GM18508 (cell line): Measurements from ENCODE around the gene CNGA4.
"Not testable (repeated sequence)": the region's sequence is repeated elsewhere in the genome, so short reads cannot be mapped to it uniquely, and the experiment has no call there.

Experiments
- ATAC-seq: cut with Tn5 transposase; IDR thresholded peaks from one replicate; pipeline ENCODE4 v1.9.1; 2021; ENCODE audit warnings: moderate number of reproducible peaks; ENCODE audit not compliant: insufficient read depth, unreplicated experiment

The CNGA4 gene

DNA sequence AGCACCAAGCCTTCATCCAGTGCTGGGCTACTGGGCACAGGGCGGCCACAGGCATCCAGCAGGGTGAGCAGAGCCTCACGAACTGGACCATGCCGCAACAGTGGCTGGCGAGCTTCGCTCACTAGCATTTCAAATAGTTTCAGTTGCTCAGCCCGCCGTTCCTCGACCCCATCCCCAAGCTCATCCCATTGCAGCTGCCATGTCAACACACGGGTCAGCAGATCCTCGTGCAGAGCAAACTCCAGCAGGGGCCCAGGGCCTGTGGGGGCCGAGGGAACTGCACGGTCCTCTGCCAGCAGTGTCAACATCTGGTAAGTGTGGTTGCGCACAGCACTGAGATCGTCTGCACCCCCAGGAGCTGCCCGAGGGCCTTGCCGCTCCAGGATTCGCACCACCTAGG, 15.0 kb upstream of the CNGA4 start:
- ATAC-seq: no peak

DNA sequence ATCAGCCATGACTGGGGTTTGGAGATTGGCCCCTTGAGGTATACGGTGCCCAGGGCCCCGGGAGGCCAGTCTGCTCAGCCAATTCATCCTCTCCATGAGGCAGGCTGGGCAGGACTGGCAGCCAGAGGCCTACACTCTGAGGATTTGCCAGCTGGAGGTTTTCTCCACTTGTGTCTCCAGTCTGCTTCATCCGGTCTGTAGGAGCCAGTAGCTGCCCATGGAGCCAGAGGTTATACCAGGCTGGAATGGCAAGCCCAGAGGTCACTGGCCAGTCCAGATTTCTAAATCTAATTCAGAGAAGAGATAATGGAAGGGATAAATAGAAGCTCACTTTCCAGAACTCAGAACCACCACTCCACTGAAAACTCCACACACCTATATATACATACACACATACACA, 14.5 kb upstream of the CNGA4 start:
- ATAC-seq: no peak

GRCh38 chr11:6225024-6225423, 13.9 kb upstream of the CNGA4 start:
- no peak for ATAC-seq

DNA sequence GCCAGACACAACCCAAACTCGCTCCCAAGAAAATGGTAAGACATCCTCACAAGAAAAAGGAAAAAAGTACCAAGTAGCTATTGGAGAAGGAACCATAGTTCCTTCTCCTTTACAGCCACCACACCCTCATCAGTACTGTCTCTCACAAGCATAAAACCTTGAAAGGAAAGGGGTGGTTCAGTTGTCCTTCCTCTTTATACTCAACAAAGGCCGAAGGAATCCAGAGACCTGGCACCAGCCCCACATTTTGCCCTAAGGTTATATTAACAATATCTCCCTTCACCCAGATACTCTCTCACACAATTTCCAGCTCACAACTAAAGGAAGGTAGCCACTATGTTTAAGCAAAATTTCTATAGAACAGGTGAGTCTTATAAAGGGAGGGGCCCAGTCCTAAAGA, 13.0 kb upstream of the CNGA4 start:
- ATAC-seq: no peak

GRCh38 chr11:6228520-6228919, 10.4 kb upstream of the CNGA4 start:
- no peak for ATAC-seq

DNA sequence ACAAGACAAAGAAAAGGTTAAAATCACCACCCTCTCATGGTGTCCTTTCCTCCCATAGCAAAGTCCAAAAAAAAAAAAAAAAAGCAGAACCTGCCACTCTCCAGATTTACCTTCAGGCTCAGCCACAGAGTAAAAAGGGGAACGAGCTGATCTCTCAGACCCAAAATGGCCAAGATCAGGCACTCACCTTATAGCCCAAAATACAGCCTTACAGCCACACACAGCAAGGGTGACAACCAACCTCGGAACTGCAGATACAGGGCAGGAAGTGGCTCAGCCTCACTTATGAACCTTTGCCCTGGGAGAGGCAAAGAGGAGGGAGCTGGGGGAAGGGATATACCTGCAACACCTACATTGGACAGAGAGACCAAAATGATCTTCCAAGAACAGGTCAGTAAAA, 9.0 kb upstream of the CNGA4 start:
- ATAC-seq: no peak

GRCh38 chr11:6232899-6233298, 6.0 kb upstream of the CNGA4 start:
- no peak for ATAC-seq

GRCh38 chr11:6233984-6234386, 4.9 kb upstream of the CNGA4 start:
- no peak for ATAC-seq

DNA sequence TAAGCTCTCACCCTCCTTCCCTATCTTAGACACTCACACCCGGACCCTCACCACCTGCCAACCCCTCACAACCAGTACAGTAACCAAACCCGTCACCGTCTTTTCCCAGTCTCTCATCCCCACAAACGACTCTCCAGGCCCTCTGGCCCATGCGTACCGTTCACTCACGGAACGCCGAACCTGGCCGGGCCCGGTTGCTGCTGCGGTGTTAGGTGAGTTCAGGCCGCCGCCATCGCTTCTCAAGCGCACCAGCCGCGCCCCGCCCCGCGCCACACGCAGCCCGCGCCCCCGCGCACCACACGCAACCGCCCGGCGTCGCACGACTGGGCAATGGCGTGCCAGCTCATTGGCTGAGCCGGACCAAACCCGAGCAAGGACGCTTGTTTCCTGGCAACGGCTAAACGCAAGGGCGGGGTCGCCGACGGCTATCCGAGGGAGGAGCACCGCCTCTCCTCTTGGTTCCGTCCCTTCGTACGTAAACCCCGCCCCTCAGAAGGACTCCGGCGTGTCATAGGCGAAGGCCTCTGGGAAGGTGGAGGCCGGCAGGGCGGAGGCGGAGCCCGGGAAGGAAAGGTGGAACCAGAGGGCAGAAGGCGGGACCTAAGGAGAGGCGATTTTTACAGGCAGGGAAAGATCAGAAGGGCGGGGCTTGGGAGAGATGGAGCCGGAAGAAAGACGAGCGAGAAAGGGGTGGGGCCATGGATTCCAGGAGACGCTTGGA, 4.3 kb upstream of the CNGA4 start, which contains the start of gene FHIP1B:
Gene FHIP1B (minus strand): TSS at position 250 of the 721 bp plus-strand sequence. CDS start 10,120 bp downstream, outside the sequence.
- ATAC-seq: peak; percentile 93

GRCh38 chr11:6237266-6237665, 1.6 kb upstream of the CNGA4 start:
- no peak for ATAC-seq

- ATAC-seq: no peak
These were observed 1.1 kb upstream of the CNGA4 start for GRCh38 chr11:6237761-6238302.

GRCh38 chr11:6240139-6240538, 1.2 kb downstream of the CNGA4 start:
- ATAC-seq: no peak

DNA sequence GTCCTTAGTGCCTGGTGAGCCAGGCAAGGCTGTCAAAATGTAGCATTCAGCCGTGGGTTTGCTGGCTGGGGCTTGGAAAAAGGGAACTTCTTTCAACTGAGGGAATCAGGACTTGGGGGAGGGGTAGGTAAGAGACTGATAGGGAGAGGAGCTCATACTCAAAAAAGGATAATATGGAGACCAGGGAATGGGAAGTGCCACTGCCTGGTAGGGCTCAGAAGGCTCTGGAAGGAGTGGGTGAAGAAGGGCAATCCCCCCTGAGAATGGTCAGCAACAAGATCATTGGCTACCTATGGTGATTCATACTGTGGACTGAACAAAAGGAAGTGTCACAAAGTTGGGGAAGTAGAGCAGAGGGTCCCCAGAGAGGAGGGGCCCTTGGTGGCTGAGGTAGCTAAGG, 1.9 kb downstream of the CNGA4 start:
- ATAC-seq: no peak

DNA sequence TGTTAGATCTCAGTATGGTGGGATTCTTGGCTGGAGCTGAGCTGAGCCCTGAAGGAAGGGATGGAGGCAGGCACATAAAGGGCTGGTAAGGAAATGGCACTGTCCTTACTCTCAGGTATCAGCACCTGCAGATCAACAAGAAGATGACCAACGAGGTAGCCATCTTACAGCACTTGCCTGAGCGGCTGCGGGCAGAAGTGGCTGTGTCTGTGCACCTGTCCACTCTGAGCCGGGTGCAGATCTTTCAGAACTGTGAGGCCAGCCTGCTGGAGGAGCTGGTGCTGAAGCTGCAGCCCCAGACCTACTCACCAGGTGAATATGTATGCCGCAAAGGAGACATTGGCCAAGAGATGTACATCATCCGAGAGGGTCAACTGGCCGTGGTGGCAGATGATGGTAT, 2.4 kb downstream of the CNGA4 start:
- no peak for ATAC-seq

DNA sequence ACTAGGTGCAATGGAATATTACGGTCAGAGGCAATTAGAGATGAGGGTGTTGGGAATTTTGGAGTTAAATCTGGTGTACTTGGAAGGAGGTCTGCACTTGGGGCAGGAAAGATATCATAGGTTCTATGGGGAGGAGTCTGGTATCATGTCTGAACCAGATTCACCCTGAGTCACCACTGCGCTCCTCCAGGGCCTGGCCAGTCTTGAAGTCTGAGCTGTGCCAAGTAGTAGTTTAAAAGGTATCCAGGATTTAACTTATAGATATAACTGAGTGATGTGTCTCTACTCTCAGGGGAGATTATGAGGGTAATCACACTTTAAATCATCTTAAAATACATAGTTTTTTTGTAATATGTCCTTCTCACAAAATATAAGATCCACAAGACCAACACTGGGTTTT, 6.6 kb downstream of the CNGA4 start:
- no peak for ATAC-seq

- ATAC-seq: no peak
These were observed 9.4 kb downstream of the CNGA4 start for GRCh38 chr11:6248248-6248647.

- not testable (repeated sequence) for ATAC-seq
These were observed 10.0 kb downstream of the CNGA4 start for GRCh38 chr11:6248897-6249296.

- ATAC-seq: no peak
These were observed 11.1 kb downstream of the CNGA4 start for GRCh38 chr11:6249770-6250555.

DNA sequence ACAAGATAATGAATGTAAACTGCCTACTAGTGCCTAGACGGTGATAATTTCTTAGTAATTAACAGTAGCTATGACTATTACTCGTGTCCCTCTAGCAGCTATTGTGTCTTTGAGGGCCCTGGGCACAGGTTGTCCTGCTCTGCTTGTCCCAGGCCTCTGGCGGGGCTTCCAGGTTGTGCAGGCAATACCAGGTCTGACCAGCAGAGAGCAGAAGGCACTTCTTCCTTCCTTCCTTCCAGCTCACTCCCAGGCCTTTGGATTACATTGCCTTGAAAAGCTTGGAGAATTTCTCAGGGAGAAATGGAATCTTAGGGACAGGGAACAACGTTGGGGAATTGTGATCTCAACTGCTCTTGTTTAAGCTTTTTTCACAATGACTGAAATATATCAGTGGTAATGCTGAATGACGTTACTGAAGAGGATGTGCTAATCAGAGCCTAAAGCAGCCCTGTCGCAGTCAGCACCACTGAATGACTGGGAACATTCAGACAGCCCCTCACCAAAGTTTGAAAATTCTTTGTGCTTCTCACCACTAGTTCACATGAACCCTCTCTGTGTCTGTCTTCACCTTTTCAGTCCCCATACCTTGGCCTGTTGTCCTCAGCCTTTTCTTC, 12.3 kb downstream of the CNGA4 start:
- no peak for ATAC-seq

- ATAC-seq: no peak
These were observed 13.1 kb downstream of the CNGA4 start for GRCh38 chr11:6251990-6252473.

DNA sequence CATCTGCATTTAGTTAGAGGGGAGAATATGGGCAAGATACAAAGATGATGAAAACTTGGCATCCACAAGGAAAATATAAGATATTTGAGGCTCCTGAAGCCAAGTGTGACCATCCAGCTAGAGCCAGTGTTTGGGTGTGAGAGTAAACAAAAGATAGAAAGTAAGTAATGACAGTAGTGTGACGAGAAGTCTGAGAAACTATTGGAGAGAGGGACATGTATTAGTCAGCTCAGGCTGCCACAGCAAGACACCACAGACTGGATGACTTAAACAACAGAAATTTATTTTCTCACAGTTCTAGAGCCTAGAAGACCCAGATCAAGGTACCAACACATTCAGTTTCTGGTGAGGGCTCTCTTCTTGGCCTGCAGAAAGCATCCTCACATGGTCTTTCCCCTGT, 14.3 kb downstream of the CNGA4 start:
- no peak for ATAC-seq
